ENCODE measurements around the gene SEC24C.

The SEC24C gene

GRCh38 chr10:73814896-73815718, 70.9 kb downstream of the SEC24C start:
- no peak for DNase-seq

GRCh38 chr10:73815719-73816030, 71.5 kb downstream of the SEC24C start:
- no peak for DNase-seq

- DNase-seq: no peak
These were observed 73.0 kb downstream of the SEC24C start for GRCh38 chr10:73816917-73817729.

GRCh38 chr10:73817826-73818225, 73.7 kb downstream of the SEC24C start:
- no peak for DNase-seq

GRCh38 chr10:73818402-73818801, 74.2 kb downstream of the SEC24C start:
- no peak for DNase-seq

- no peak for DNase-seq
These were observed 74.9 kb downstream of the SEC24C start for GRCh38 chr10:73819081-73819480.

GRCh38 chr10:73819513-73820093, 75.4 kb downstream of the SEC24C start:
- no peak for DNase-seq
